IPS-NIHi7 (cell line): ENCODE results near the gene DLEC1.

Source experiments
- DNase-seq: peaks from one replicate; pipeline ENCODE4 v3.0.0; 2012; ENCODE audit warnings: mixed read lengths; ENCODE audit errors: extremely low spot score

DLEC1 gene, protein sequence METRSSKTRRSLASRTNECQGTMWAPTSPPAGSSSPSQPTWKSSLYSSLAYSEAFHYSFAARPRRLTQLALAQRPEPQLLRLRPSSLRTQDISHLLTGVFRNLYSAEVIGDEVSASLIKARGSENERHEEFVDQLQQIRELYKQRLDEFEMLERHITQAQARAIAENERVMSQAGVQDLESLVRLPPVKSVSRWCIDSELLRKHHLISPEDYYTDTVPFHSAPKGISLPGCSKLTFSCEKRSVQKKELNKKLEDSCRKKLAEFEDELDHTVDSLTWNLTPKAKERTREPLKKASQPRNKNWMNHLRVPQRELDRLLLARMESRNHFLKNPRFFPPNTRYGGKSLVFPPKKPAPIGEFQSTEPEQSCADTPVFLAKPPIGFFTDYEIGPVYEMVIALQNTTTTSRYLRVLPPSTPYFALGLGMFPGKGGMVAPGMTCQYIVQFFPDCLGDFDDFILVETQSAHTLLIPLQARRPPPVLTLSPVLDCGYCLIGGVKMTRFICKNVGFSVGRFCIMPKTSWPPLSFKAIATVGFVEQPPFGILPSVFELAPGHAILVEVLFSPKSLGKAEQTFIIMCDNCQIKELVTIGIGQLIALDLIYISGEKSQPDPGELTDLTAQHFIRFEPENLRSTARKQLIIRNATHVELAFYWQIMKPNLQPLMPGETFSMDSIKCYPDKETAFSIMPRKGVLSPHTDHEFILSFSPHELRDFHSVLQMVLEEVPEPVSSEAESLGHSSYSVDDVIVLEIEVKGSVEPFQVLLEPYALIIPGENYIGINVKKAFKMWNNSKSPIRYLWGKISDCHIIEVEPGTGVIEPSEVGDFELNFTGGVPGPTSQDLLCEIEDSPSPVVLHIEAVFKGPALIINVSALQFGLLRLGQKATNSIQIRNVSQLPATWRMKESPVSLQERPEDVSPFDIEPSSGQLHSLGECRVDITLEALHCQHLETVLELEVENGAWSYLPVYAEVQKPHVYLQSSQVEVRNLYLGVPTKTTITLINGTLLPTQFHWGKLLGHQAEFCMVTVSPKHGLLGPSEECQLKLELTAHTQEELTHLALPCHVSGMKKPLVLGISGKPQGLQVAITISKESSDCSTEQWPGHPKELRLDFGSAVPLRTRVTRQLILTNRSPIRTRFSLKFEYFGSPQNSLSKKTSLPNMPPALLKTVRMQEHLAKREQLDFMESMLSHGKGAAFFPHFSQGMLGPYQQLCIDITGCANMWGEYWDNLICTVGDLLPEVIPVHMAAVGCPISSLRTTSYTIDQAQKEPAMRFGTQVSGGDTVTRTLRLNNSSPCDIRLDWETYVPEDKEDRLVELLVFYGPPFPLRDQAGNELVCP (N-terminal part only)

DNA sequence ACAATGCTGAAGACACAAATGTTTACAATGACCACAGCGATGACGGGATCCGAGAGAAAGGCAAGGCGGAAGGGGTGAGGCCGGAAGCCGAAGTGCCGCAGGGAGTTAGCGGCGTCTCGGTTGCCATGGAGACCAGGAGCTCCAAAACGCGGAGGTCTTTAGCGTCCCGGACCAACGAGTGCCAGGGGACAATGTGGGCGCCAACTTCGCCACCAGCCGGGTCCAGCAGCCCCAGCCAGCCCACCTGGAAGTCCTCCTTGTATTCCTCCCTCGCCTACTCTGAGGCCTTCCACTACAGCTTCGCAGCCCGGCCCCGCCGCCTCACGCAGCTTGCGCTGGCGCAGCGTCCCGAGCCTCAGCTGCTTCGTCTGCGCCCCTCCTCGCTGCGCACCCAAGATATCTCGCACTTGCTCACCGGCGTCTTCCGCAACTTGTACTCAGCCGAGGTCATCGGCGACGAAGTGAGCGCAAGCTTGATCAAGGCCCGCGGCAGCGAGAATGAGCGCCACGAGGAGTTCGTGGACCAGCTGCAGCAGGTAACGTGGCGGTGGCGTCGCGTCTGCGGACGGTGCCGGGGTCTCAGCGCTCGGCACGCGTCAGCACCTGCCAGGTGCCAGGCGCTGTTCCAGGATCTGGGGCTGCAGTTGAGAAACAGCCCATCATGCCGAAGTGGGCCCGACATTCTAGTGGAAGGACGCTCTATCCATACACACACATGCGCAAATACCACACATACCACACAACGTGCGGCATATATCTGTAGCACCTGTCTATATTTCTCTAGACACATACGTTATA lies at the start of gene DLEC1:
DLEC1 (plus strand) TSS at position 108 of the 798 bp plus-strand sequence; CDS start at position 126, 18 bp downstream.
- DNase-seq: peak; percentile 86

- DNase-seq: no peak
Measured at GRCh38 chr3:37989821-37990480, 49.1 kb upstream of the DLEC1 start.

DNA sequence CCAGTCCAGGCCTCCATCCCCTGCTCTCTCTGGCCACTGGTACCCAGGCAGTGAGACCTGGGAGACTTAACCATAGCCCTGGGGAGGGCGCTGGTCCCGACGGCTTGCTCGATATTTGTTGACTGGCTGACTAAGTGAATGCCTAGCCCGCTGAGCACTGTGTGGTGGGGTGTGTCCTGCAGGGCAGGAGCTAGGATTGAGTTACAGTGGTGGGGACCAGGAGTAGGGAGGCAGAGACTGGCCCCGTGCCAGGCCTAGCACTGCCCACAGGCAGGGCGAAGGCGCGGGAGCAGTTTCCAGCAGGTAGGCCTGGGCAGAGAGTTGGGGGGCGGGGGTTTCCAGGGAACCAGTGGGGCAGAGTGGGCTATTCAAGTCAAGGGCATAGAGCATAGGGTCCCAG lies 48.5 kb upstream of the DLEC1 start, which contains the start of gene VILL:
VILL (plus strand) TSS at position 260 of the 400 bp plus-strand sequence. CDS start 2,887 bp downstream, outside the sequence.
- no peak for DNase-seq

GRCh38 chr3:37991109-37991508 lies 47.9 kb upstream of the DLEC1 start:
- DNase-seq: no peak

DNA sequence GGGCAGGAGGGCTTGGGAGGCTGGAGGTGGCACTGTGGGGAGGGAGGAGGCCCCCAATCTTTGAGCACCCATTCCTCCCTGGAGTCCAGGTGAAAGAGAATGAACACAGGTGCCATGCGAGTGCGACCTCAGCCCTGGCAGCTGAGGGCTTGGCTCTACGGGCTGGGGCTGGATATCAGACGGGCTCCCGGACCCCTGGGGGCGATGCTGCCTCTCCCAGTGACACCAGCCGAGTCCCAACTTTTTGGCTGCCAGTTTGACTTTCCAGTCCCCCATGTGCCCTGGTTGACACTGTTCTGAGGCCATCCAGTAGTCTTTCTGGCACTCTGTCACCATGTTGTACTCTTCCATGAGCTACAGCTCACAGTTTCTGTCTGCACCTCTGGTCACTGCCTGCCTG lies 47.2 kb upstream of the DLEC1 start:
- no peak for DNase-seq

GRCh38 chr3:37992271-37993066 lies 46.5 kb upstream of the DLEC1 start:
- DNase-seq: no peak

GRCh38 chr3:37993067-37993455 lies 45.9 kb upstream of the DLEC1 start:
- no peak for DNase-seq

- no peak for DNase-seq
Measured at GRCh38 chr3:37993460-37993819, 45.6 kb upstream of the DLEC1 start.

- DNase-seq: peak; percentile 73
Measured at GRCh38 chr3:37993820-37994638, 45.0 kb upstream of the DLEC1 start.

DNA sequence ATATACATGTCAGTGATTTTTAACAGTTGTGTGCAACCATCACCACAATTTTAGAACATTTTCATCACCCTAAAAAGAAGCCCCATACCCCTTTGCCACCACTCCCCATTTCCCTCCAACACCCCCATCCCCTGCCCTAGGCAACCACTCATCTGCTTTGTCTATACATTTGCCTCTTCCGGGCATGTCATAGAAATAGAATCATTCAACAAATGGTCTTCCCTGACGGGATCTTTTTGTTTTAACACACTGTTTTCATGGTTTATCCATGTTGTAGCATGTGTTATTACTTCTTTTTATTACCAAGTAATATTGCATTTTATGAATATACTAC lies 44.4 kb upstream of the DLEC1 start:
- no peak for DNase-seq

GRCh38 chr3:37995652-37996641 lies 43.1 kb upstream of the DLEC1 start:
- DNase-seq: no peak

GRCh38 chr3:37996785-37997301 lies 42.2 kb upstream of the DLEC1 start:
- peak; percentile 76 for DNase-seq

DNA sequence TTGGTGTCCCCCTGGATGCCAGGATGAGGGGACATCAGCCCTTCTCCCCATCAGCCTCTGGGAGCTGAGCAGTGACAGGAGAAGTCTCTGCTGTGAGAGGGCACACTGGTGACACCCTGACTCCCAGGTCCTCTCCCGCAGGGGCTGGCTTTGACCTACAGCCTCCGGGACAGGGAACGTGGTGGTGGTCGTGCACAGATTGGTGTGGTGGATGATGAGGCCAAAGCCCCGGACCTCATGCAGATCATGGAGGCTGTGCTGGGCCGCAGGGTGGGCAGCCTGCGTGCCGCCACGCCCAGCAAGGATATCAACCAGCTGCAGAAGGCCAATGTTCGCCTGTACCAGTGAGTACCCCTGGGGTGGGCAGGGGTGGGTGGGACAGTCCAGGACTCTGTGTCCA lies 41.7 kb upstream of the DLEC1 start:
- DNase-seq: no peak

DNA sequence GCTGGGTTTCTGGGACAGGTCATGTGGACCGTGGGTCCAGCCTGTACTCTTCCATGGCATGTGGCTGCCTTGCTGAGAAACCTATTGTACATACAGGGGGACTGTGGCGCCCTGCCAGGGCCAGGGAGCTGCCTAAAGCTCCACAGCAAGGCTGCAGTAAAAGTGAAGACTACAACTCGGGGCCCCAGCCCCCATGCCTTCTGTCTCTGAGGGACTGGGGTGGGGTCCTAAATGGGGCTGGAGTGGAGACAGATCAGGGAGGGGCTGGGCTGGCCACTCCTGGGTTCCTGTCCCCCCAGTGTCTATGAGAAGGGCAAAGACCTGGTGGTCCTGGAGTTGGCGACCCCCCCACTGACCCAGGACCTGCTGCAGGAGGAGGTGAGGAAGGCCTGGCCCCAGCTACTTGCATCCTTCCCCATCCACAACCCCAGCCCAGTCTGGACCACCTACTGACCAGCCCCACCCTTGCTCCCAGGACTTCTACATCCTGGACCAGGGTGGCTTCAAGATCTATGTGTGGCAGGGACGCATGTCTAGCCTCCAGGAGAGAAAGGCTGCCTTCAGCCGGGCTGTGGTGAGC lies 41.1 kb upstream of the DLEC1 start:
- DNase-seq: no peak

- no peak for DNase-seq
Measured at GRCh38 chr3:37999836-38000235, 39.2 kb upstream of the DLEC1 start.

DNA sequence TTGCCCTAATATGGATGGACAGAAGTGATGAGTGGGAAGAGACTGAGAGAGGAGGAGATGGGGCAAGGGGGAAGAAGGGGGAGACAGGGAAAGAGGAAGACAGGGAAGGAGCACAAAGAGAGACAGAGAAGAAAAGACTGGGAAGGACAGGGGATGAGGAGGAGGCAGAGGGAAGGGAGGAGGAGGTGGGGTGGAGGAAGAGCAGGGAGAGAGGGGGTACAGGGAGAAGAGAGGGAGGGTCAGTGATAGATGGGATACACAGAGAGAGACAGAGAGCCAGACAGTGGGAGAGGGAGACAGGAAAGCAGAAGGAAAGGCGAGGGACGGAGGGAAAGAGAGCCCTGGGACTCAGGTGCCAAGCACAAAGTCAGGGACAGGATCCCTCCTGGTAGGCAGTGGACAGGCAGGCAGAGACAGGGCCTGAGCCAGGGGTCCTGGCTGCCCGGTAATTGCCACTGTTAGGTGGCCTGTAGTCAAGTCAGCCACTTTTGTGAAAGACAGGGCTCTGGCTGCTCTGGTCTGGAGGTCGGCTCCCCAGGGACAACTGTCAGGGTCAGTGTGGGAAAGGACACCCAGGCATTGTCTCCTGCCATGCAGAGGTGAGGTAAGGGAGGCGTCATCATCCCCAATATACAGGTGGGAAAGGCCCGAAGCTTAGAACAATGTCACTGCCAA lies 38.6 kb upstream of the DLEC1 start:
- no peak for DNase-seq
